NCI-H69 (cell line): ENCODE data around the gene IWS1.
"Not testable (repeated sequence)": the region's sequence is repeated elsewhere in the genome, so short reads cannot be mapped to it uniquely, and the experiment has no call there.

Source experiments
- DNase-seq: peaks from one replicate; lab custom pipeline; 2025; lab: John Stamatoyannopoulos, UW

Gene IWS1

GRCh38 chr2:127560201-127560930 lies 34.1 kb upstream of the IWS1 start:
- no peak for DNase-seq

DNA sequence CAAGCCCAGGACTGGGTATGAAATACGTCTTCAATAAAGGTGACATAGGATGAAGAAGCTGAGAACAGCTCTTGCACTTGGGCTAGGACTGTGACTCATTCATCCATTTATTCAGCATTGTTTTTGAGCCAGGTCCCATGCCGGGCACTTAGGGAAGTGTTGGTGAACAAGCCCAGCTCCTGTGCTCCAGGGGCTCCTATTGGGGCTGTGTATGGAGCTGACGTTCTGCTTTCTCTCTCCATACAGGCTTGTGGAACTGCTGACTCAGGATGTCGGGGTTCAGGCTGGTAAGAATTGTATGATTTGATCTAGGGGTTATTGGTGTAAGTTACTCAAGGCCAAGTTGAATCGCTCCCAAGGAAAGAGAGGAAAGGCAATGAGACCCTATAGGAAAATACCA lies 33.2 kb upstream of the IWS1 start:
- DNase-seq = no peak

GRCh38 chr2:127558911-127559310 lies 32.6 kb upstream of the IWS1 start:
- peak; percentile 8 for DNase-seq

DNA sequence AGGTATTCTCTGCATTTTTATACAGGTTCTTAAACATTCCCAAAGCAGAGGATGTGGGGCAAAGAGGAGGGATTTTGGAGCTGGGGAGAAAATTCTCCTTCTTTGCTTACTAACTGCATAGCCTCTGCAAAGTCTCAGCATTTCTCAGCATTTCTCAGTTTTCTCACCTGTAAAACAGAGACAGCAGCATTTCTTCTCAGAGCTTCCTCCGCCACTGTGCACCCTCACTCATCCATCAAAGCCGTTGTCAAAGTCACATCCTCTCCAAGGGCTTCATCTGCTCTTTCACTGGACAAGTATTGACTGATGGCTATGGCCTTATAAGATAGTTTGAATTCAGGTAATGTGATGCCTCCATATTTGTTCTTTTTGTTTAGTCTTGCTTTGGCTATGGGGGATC lies 26.6 kb upstream of the IWS1 start:
- DNase-seq = no peak

- no peak for DNase-seq
Observed at GRCh38 chr2:127552336-127552735, 26.0 kb upstream of the IWS1 start.

DNA sequence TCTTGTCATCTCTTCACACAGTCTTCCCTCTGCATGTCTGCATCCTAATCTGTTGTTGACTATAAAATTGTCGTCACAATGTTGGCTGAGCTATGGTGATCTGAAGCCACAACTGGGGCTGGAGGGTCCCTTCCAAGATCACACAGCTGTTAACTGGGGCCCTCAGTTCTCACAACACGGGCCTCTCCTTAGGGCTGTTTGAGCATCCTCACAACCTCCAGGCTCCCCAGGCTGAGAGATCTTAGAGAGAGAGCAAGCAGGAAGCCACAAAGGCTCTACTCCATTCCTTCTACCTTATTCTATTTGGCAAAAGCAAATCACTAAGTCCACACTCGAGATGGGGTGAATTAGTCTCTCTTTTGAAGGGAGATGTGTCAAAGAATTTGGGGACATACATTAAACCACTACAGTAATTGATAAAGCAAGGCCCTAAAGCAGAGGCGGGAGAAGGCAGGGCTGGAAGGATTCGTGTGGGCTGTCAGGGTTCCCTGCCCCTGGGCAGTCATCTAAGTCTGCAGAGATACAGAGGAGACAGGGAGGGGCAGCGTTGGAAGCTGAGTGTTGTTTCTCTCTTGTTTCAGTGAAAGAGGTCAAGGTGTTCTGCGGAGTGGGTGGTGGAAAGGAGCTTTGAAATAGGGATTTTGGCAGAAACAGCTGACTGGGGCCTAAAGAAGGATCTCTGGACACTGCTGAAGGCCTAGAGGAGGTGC lies 25.1 kb upstream of the IWS1 start:
- no peak for DNase-seq

GRCh38 chr2:127546797-127547196 lies 20.5 kb upstream of the IWS1 start:
- no peak for DNase-seq

DNA sequence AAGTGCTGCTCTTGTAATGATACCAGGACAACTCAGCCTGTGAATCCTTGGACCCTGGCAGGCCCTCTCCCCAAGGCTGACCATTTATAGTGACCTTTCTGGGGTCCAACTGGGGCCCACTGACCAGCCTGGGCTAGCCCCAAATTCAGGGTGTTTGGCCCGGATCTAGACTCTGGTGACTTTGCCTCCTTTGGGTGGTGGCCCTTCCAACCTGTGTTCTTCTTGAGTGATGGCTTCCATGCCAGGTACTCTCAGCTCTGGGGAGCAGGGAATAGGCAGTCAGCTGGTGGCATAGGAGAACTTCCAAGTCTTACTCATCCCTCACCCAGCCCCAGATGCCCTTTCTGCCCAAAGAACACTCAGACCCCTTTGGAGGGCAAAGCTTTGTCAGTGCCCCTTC lies 19.5 kb upstream of the IWS1 start:
- no peak for DNase-seq

DNA sequence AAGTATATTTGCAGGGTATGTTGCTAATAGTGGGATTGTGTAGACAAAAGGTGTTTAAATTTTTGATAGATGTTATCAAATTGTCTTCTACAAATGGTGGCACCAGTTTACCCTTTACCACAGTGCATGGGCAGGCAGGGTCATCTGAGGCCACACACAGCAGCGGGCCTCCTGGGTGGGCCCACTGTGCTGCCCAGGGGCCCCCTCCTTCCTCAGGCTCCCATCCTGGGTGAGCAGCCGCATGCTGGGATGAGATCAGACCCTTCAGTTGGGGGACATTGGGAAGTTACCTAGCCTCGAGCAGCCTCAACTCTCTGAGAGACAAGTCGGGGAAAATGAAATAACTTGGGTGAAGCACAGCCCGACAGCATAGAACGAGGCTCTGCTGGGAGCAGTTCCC lies 18.9 kb upstream of the IWS1 start:
- DNase-seq = no peak

DNA sequence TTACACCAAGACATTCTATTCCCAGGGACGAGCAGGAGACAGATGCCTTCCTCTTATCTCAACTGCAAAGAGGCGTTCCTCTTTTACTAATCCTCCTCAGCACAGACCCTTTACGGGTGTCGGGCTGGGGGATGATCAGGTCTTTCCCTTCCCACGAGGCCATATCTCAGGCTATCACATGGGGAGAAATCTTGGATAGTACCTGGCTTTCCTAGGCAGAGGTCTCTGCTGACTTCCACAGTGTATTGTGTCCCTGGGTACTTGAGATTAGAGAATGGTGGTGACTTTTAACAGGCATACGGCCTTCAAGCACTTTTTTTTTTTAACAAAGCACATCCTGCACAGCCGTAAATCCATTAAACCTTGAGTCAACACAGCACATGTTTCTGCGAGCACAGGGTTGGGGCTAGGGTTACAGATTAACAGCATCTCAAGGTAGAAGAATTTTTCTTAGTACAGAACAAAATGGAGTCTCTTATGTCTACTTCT lies 16.8 kb upstream of the IWS1 start:
- peak; percentile 43 for DNase-seq

DNA sequence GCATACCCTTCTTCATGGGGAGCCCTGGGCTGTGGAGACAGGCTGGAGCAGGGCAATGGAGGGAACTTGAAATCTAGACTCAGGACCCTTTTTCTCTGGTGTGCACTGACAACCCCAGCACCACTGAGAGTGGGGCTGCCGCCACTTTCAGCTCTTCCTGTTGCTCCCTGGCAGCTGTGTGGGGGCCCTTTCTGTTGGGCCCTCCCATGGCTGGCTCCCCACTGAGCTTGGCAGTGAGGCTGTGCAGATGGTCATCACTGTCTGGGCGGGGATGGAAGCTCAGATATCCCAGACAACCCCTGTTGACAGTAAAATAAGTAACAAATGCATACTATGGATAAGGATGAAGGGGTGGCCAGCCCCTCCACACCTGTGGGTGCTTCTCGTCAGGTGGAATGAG lies 15.9 kb upstream of the IWS1 start:
- peak; percentile 78 for DNase-seq

DNA sequence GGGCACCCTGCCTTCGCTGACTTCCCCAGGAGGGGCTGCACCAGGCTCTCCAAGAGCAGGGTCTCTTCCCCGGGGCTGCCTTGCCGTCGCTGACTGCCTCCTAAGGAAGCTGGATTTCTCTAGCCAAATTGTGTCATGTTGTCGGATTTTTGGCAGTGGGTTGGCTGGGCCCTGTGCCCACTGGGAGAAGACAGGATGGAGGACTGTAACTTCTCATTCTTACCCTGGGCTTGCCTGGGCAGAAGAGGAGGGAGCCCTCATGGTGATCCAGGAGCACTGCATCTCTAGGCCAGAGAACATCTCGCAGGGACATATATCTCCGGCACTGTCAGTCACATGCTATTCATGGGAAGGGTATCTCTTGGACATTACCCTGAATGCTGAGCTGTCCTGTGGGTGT lies 15.5 kb upstream of the IWS1 start:
- no peak for DNase-seq

- DNase-seq = no peak
Observed at GRCh38 chr2:127537644-127538043, 11.4 kb upstream of the IWS1 start.

DNA sequence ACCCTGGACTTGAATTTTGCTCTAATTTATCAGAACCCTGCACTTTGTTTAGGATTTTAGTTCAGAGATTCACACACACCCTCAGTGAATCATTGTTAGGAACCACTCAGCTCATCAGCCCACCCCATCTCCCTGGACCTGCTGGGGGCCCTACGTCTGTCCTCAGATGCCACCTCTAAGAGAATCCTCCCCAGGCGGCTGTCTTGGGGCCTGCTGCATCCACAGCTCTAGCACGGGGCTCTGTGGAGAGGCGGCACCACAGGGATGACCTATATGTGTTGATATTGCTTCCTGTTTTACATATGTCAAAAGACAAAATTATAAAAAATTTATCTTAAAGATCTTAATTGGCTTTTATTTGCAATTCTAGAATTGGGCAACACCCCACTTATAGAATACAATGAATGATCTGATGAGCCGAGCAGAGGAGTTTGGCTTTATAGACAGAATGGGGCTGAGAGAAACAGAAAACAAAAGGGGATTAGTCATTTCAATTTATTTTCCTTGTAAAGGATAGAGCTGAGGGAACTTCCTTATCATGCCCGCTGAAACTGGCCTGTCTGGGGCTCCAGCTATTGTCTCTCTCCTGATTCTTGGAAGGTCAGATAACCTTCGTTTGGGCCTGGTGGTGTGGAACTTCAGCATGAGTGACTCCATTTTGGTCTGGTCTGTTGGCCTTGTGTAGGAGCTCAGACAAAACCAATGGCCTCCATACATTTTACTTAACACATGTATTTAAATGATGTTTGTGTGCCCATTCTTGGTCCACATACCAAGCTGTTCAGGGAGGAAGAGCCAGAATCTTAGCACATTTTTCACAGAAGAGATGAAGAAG lies 10.6 kb upstream of the IWS1 start:
- DNase-seq = peak; percentile 1

DNA sequence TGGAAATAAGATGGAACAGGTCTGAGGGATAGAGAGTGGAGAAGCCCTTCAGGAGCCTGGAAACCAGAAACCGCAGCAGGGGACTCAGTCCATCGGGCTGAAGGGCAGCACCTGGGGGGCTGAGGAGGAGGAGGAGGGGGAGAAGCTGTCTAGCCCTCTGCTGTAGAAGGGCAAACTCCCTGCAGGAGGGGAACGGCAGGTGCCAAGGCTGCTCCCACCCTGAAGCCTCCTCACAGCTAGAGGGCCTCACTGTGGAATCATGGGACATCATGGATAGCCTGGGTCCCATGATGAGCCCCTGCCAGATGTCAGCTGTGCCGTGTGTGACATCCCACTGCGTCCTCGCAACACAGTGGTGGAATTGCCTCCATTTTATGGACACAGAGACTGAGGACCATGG lies 9.6 kb upstream of the IWS1 start:
- DNase-seq = peak; percentile 44

DNA sequence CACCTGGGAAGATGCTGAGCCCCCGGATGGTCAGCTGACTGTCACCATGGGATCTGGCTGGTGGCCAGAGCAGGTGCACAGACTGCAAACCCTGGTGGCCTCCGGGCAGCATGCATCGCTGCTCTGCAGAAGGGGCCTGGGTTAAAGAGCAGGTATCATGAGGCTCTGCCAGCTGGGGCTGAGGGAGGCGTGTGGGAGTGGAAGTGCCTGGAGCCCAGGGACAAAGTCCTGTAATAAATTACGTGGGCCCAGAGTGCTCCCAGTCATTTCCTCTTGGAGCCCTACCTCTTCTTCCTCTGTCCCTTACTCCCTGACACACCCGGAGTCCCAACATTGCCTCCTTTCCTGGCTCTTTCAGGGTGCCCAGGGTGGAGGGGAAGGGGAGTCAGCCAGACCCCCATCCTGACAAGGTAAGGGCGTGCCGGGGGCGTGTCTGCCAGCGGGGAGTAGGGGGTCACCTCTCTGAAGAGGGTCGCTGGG lies 9.2 kb upstream of the IWS1 start, which contains the start of gene MYO7B:
MYO7B (plus strand) TSS at position 262 of the 480 bp plus-strand sequence. CDS start 24,040 bp downstream, outside the sequence.
- DNase-seq = peak; percentile 94

GRCh38 chr2:127532296-127532695 lies 6.0 kb upstream of the IWS1 start:
- no peak for DNase-seq

DNA sequence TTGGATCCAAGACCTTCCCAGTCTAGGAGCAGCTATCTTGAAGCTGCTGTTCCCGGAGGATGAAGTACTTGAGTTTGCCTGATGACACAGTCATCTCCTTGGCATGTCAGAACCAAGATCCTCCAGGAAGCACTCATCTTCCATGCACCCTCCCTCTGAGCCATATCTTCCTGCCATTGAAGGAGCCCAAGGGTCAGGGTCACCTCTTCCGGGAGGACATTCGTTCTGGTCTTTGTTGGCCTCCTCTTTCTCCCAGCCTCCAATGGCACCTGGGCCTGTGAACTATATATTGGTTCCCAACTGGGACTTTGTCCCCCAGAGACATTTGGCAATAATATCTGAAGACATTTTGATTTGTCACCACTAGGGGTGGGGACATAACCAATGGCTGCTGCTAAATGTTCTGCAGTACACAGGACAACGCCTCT lies 4.9 kb upstream of the IWS1 start:
- no peak for DNase-seq

- peak; percentile 1 for DNase-seq
Observed at GRCh38 chr2:127530245-127531140, 4.2 kb upstream of the IWS1 start.

DNA sequence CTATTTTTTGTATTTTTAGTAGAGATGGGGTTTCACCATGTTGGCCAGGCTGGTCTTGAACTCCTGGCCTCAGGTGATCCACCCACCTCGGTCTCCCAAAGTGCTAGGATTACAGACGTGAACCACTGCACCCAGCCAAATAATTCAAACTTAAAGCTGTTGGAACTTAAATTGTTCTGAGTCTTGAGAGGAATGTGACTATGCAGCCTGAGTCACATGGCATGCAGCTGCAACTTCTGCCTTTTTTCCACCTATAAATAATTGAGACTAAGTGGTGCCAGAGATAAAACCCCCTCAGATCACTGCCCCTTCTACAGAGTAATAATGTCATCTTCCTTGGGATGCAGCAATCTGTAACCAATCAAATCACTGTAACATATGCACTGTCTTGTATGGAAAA lies 3.1 kb upstream of the IWS1 start:
- DNase-seq = not testable (repeated sequence)

DNA sequence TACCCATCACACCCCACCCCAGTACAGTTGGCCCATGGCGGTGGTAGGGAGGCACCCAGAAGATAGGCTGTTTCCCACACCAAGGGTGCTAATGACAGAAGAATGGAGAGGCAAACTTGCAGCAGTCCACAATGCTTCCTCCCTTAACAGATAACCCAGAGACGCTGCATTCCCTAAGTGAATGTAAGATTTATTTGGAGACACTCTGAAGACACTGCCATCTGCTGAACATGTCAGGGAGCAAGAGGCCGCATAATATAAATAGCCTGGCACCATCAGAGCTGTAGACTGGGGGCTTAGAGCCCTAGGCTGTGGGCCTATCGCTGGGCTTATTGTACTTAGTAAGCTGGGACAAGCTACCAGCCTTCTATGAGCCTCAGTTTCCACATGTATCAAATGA lies 2.2 kb upstream of the IWS1 start:
- DNase-seq = no peak
